MV-4-11 (cell line): ENCODE results near the gene FAM131A.
A peak's percentile ranks its signal among the peaks of the same experiment; 100 is the strongest.

Source experiments
- DNase-seq: peaks from one replicate; lab custom pipeline; 2025; lab: John Stamatoyannopoulos, UW

FAM131A gene

GRCh38 chr3:184337399-184337714 lies at the start of gene FAM131A:
Gene FAM131A (plus strand): TSS chr3:184337600. CDS start chr3:184337631, 31 bp downstream.
- DNase-seq, result no peak

GRCh38 chr3:184289426-184289938 lies 47.9 kb upstream of the FAM131A start:
- DNase-seq, result peak; percentile 33

GRCh38 chr3:184290331-184290730 lies 47.1 kb upstream of the FAM131A start:
- DNase-seq, result no peak

GRCh38 chr3:184291044-184291737 lies 46.2 kb upstream of the FAM131A start:
- DNase-seq, result no peak

- DNase-seq, result no peak
Observed at GRCh38 chr3:184291738-184292445, 45.5 kb upstream of the FAM131A start.

- DNase-seq, result no peak
Observed at GRCh38 chr3:184295771-184296170, 41.6 kb upstream of the FAM131A start.

GRCh38 chr3:184296616-184297015 lies 40.8 kb upstream of the FAM131A start:
- DNase-seq, result no peak

GRCh38 chr3:184298759-184299487 lies 38.5 kb upstream of the FAM131A start, which contains the start of gene PSMD2:
Gene PSMD2 (plus strand): TSS chr3:184299241. CDS start chr3:184299267, 26 bp downstream.
- DNase-seq, result peak; percentile 93

GRCh38 chr3:184299488-184300377 lies 37.7 kb upstream of the FAM131A start:
- DNase-seq, result no peak

- DNase-seq, result no peak
Observed at GRCh38 chr3:184300378-184300720, 37.1 kb upstream of the FAM131A start.

GRCh38 chr3:184305577-184305976 lies 31.8 kb upstream of the FAM131A start:
- no peak for DNase-seq

- DNase-seq, result no peak
Observed at GRCh38 chr3:184306341-184306972, 30.9 kb upstream of the FAM131A start.

- DNase-seq, result no peak
Observed at GRCh38 chr3:184307915-184308314, 29.5 kb upstream of the FAM131A start.

GRCh38 chr3:184308744-184309143 lies 28.7 kb upstream of the FAM131A start:
- no peak for DNase-seq

- no peak for DNase-seq
Observed at GRCh38 chr3:184311633-184312032, 25.8 kb upstream of the FAM131A start.

GRCh38 chr3:184314363-184314699 lies 23.1 kb upstream of the FAM131A start, which contains the start of gene EIF4G1:
Gene EIF4G1 (plus strand): TSS chr3:184314606. CDS start chr3:184315797, 1,191 bp downstream.
- DNase-seq, result peak; percentile 88

GRCh38 chr3:184314700-184315542 lies 22.5 kb upstream of the FAM131A start:
- DNase-seq, result peak; percentile 21

GRCh38 chr3:184315543-184315867 lies 21.9 kb upstream of the FAM131A start:
- DNase-seq, result peak; percentile 7

- no peak for DNase-seq
Observed at GRCh38 chr3:184315871-184316661, 21.3 kb upstream of the FAM131A start.

GRCh38 chr3:184316792-184317191 lies 20.6 kb upstream of the FAM131A start:
- DNase-seq, result no peak
